Upper lobe of left lung (tissue), 6 donors: ENCODE results near the gene DRAXIN. TPM values are rescaled to one million over a fixed set of nuclear protein-coding genes. Genes with fewer than 3 reads are reported as not detected.

Experiments
- ATAC-seq, 2 donors: fragments of 200-7000 bp; cut with Tn5 transposase; one replicate each; pipeline ENCODE4 v1.9.1; 2022; ENCODE audit warnings: mild to moderate bottlenecking in 2 of 2, moderate library complexity in 2 of 2; ENCODE audit not compliant: low FRiP score in 2 of 2
- DNase-seq, 2 donors: peaks; one replicate each; pipeline ENCODE4 v3.0.0-alpha.2; 2019 to 2020
- H3K27ac ChIP-seq, 4 donors: fragments of 200-600 bp; sonication (generic); one replicate each; pipeline ENCODE4 v1.5.1; 2016 to 2019
- H3K27me3 ChIP-seq, 4 donors: fragments of 200-600 bp; sonication (generic); one replicate each; pipeline ENCODE4 v1.5.1; 2017 to 2019
- H3K36me3 ChIP-seq, 4 donors: fragments of 200-600 bp; sonication (generic); one replicate each; pipeline ENCODE4 v1.5.1; 2016 to 2019
- H3K4me1 ChIP-seq, 4 donors: fragments of 200-600 bp; sonication (generic); one replicate each; pipeline ENCODE4 v1.5.1; 2018 to 2019
- H3K4me3 ChIP-seq, 4 donors: fragments of 200-600 bp; sonication (generic); one replicate each; pipeline ENCODE4 v1.5.1; 2017 to 2019; ENCODE audit warnings: mild to moderate bottlenecking in 2 of 4, moderate library complexity in 1 of 4
- H3K9me3 ChIP-seq, 4 donors: fragments of 200-600 bp; sonication (generic); one replicate each; pipeline ENCODE4 v1.5.1; 2018 to 2019
- EP300 ChIP-seq, 4 donors: sonication (generic); formaldehyde crosslinking; IDR thresholded peaks; one replicate each; pipeline ENCODE4 v1.5.1; 2017; ENCODE audit warnings: antibody characterized with exemption in 4 of 4, control low read depth in 2 of 4
- POLR2A ChIP-seq, 4 donors: fragments of 450-650 bp; IDR thresholded peaks; one replicate each; pipeline ENCODE4 v1.5.1; 2016 to 2017; ENCODE audit warnings: antibody characterized with exemption in 4 of 4, mild to moderate bottlenecking in 2 of 4
- POLR2AphosphoS5 ChIP-seq, 2 donors: sonication (generic); formaldehyde crosslinking; IDR thresholded peaks; one replicate each; pipeline ENCODE4 v1.5.1; 2017; ENCODE audit warnings: antibody characterized with exemption in 2 of 2
- WGBS, 2 donors: methylation state at CpG; one replicate each; pipeline ENCODE4 v1.1.5; 2017 to 2018; 5-methylcytosine and 5-hydroxymethylcytosine counted together
- total RNA-seq, 6 donors: library from RNA; depleted of rRNA in 4 of 6; stranded (reverse); fragments of >200 nt in 4 of 6; gene quantifications; one replicate each; pipeline versions ENCODE4 v1.1.0 to v1.2.1, GENCODE V29; 2016 to 2021
- TF ChIP-seq, protein P1 (sequence below), 6 experiments: fragments of 450-650 bp in 4 of 6; fragments of 200-600 bp in 2 of 6; sonication (generic) in 2 of 6; IDR thresholded peaks; one replicate each; pipeline ENCODE4 v1.5.1; 2016 to 2019; ENCODE audit warnings: antibody characterized with exemption in 6 of 6
- donor health status: DM: no; HTN: no; CAD: no; lungs with moderate emphysema.
- donor health status: DM: no; HTN: yes; CAD: no; lungs with severe emphysema.

The DRAXIN gene
- total RNA-seq, 6 donors from 2014 or later: 0.11 to 0.17 TPM; not detected in 4

DNA sequence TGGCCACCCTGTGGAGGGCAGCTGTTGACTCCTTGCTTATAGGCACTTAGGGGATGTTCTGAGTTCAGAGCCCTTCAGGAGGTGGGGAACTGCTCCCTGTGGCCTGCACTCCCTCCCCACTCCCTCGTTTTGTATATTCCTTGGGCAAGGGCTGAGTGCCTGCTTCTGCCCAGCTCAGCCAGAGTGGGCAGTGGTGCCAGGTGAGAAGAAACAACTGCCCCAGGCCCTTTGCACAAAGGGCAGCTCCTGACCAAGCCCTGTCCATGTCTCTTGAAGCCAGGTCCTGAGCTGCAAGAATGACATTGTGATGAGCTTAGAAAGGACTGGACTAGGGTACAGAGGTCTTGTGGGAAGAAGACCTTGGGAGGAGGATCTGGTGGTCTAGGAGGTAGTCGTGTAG is 46.6 kb downstream of the DRAXIN start:
- Histone ChIP-seq H3K36me3 (peaks cover 0 to 5% (median 0%) of the 10 kb centered on the region in 4 donors), H3K27me3 (no peaks in the 10 kb centered on the region), H3K9me3 (no peaks in the 10 kb centered on the region), H3K27ac (peak overlapping the region; percentile 20 to 99 (median 97)), H3K4me1 (peaks cover 55 to 78% (median 61%) of the 10 kb centered on the region in 4 donors), H3K4me3 (no peak overlapping the region)
- ATAC-seq: no peak
- TF ChIP-seq POLR2A (IDR thresholded peaks at IDR 0.05) (no peak), EP300 (IDR thresholded peaks at IDR 0.05) (no peak), POLR2AphosphoS5 (IDR thresholded peaks at IDR 0.05) (no peak)
- TF ChIP-seq, protein P1, sequence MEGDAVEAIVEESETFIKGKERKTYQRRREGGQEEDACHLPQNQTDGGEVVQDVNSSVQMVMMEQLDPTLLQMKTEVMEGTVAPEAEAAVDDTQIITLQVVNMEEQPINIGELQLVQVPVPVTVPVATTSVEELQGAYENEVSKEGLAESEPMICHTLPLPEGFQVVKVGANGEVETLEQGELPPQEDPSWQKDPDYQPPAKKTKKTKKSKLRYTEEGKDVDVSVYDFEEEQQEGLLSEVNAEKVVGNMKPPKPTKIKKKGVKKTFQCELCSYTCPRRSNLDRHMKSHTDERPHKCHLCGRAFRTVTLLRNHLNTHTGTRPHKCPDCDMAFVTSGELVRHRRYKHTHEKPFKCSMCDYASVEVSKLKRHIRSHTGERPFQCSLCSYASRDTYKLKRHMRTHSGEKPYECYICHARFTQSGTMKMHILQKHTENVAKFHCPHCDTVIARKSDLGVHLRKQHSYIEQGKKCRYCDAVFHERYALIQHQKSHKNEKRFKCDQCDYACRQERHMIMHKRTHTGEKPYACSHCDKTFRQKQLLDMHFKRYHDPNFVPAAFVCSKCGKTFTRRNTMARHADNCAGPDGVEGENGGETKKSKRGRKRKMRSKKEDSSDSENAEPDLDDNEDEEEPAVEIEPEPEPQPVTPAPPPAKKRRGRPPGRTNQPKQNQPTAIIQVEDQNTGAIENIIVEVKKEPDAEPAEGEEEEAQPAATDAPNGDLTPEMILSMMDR (IDR thresholded peaks at IDR 0.05): no peak
- no peak for DNase-seq
- WGBS, 2 donors: 54 to 60% methylated on average over 2 of the region's 2 CpGs

DNA sequence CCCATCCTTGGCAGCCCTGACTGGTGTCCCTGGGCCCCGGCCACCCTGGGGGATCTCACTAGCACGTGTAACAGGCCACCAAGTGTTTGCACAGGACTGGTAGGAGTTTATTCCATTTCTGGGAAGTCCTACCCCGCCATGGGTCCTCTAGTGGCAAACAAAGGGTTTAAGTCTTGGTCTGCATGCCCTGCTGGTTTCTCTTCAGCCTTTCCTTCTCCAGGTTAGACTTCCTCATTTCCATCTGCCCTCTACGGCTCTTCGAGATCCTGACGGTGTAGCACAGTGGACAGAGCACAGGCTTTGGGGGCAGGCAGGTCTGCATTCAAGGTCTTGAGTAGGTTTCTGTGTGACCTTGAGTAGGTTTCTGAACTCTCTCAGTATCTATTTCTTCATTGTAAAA is 47.3 kb downstream of the DRAXIN start:
- 61 to 79% methylated on average over 6 of the region's 6 CpGs for WGBS, 2 donors
- Histone ChIP-seq H3K9me3 (no peaks in the 10 kb centered on the region), H3K36me3 (peaks cover 0 to 6% (median 0%) of the 10 kb centered on the region in 4 donors), H3K4me1 (peaks cover 54 to 76% (median 60%) of the 10 kb centered on the region in 4 donors), H3K27me3 (no peaks in the 10 kb centered on the region), H3K4me3 (no peak overlapping the region), H3K27ac (peak overlapping the region; percentile 20 to 99 (median 97))
- no peak for ATAC-seq
- DNase-seq: no peak
- TF ChIP-seq, protein P1 (IDR thresholded peaks at IDR 0.05): no peak
- TF ChIP-seq POLR2AphosphoS5 (IDR thresholded peaks at IDR 0.05) (no peak), POLR2A (IDR thresholded peaks at IDR 0.05) (no peak), EP300 (IDR thresholded peaks at IDR 0.05) (no peak)

DNA sequence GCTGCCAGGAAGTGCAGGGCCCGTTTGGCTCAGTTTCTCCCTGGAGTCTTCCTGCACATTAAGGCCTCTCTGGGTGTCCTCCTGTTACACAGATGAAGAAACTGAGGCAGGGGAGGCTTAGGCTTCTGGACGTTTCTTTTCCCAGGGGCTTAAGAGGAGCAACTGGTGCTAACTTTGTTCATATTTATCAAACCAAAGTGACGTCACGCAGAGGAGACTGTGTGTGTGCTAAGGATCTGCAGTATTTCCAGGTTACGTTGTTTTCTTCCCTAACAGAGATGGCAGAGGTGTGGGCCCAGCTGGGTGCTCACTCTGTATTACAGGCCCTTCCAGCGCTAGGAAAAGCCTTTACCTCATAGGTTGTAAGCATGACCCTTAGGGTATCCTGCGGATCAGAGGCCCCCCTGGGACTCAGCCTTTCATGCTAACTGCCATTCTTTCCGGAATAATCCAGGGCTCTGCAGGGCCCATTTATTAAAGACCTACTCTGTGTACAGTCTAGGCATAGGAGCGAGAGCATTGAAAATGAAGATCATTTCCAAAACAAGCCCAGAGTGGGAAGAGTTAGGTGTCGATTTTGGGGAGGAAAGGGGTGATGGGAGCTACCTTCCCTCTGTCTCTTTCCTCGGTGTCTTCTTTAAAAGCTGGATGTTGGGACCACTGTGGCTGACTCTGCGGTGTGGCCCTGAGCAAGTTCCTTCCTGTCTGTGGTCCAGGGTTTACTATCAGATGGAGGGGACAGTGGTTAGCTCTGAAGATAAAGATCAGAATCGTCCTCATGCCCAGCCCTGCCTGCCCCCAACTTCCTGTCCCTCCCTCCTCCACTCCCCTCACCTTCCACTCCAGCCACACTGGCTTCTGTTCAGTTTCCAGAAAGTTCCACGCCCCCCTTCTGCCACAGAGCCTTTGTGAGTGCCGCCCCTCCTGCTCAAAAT is 49.0 kb downstream of the DRAXIN start:
- Histone ChIP-seq H3K27ac (peak overlapping the region in 3 of 4 donors; percentile 68 to 98 (median 96)), H3K27me3 (no peaks in the 10 kb centered on the region), H3K36me3 (peaks cover 0 to 21% (median 2%) of the 10 kb centered on the region in 4 donors), H3K4me1 (peaks cover 47 to 66% (median 54%) of the 10 kb centered on the region in 4 donors), H3K9me3 (no peaks in the 10 kb centered on the region), H3K4me3 (no peak overlapping the region)
- 44 to 47% methylated on average over 14 to 15 of the region's 15 CpGs for whole genome bisulfite sequencing, 2 donors
- ATAC-seq: no peak
- TF ChIP-seq, protein P1 (IDR thresholded peaks at IDR 0.05): no peak
- no peak for DNase-seq

DNA sequence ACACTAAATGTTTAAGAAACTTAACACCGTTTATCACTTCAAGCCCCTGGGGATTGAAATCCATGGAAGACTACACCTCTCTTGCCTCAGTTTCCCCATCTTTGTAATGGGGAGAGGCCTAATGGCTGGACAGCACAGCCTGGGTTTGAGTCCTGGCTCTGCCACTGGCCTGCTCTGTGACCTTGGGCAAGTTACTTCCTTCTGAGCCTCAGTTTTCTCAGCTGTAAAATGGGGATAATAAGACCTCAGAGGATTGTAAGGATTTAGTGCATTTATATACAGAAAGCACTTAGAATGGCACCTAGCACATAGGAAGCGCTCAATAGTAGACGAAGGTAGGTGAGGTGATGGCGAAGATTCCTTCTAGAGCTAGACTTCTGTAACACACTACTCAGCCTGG is 50.0 kb downstream of the DRAXIN start:
- Histone ChIP-seq H3K4me1 (peaks cover 44 to 63% (median 51%) of the 10 kb centered on the region in 4 donors), H3K27me3 (no peaks in the 10 kb centered on the region), H3K9me3 (no peaks in the 10 kb centered on the region), H3K36me3 (peaks cover 6 to 31% (median 7%) of the 10 kb centered on the region in 4 donors), H3K27ac (peak overlapping the region in 2 of 4 donors; percentile 96 to 98), H3K4me3 (no peak overlapping the region)
- no peak for ATAC-seq
- DNase-seq: no peak
- 90 to 95% methylated on average over 4 of the region's 4 CpGs for WGBS, 2 donors
- TF ChIP-seq POLR2A (IDR thresholded peaks at IDR 0.05): no peak
- TF ChIP-seq POLR2AphosphoS5 (IDR thresholded peaks at IDR 0.05): no peak
- TF ChIP-seq, protein P1 (IDR thresholded peaks at IDR 0.05): no peak
- no peak for TF ChIP-seq EP300 (IDR thresholded peaks at IDR 0.05)
